SK-N-SH (cell line): ENCODE measurements around the gene GPR183. TPM values are rescaled to one million over a fixed set of nuclear protein-coding genes. Genes with fewer than 3 reads are reported as not detected.

Experiments
- CTCF ChIA-PET: fragments of 300-600, 350-600 bp; formaldehyde crosslinking; extraction: SDS; loops from one replicate; lab custom pipeline; 2021; lab: Yijun Ruan, JAX
- POLR2A ChIA-PET: fragments of 350-600 bp; sonication (Branson Sonifier 250); formaldehyde crosslinking; extraction: SDS; loops from one replicate; lab custom pipeline; 2020; ENCODE audit warnings: antibody characterized with exemption, inconsistent platforms; lab: Yijun Ruan, JAX
- DNase-seq: peaks from one replicate; pipeline ENCODE4 v3.0.0; 2012
- H2AFZ ChIP-seq: fragments of 200-600 bp; sonication (generic); 2 replicates; pipeline ENCODE4 v1.8.1; 2016; ENCODE audit warnings: antibody characterized with exemption, mild to moderate bottlenecking, low read depth
- H3F3A ChIP-seq: fragments of 200-600 bp; sonication (generic); replicated peaks from 2 replicates; pipeline ENCODE3; 2016; ENCODE audit warnings: antibody characterized with exemption, mild to moderate bottlenecking; ENCODE audit not compliant: insufficient read depth
- H3K27ac ChIP-seq, 2 experiments: fragments of 200-500 bp in 1 of 2; fragments of 200-600 bp in 1 of 2; sonication (Bioruptor generic) in 1 of 2; sonication (generic), shearing (Covaris generic) in 1 of 2; 2 replicates each; pipeline versions ENCODE4 v1.5.1 to v1.6.1; 2014 to 2016; ENCODE audit warnings: low read depth in 2 of 2, inconsistent platforms in 1 of 2, low read length in 1 of 2, mild to moderate bottlenecking in 1 of 2, mixed read lengths in 1 of 2
- H3K27me3 ChIP-seq: fragments of 200-600 bp; sonication (generic), shearing (Covaris generic); 2 replicates; pipeline ENCODE4 v1.6.1; 2016; ENCODE audit warnings: mixed run types; ENCODE audit not compliant: insufficient read depth
- H3K36me3 ChIP-seq, 2 experiments: fragments of 200-500 bp in 1 of 2; fragments of 200-600 bp in 1 of 2; sonication (Bioruptor generic) in 1 of 2; sonication (generic) in 1 of 2; replicated peaks in 1 of 2; 2 replicates each; pipeline versions ENCODE3 to v1.5.1; 2014 to 2016; ENCODE audit warnings: low read length in 1 of 2, mild to moderate bottlenecking in 1 of 2; ENCODE audit not compliant: insufficient read depth in 2 of 2, control insufficient read depth in 1 of 2
- H3K4me1 ChIP-seq, 2 experiments: fragments of 200-500 bp in 1 of 2; fragments of 200-600 bp in 1 of 2; sonication (Bioruptor generic) in 1 of 2; sonication (generic), shearing (Covaris generic) in 1 of 2; 2 replicates each; pipeline versions ENCODE4 v1.5.1 to v1.6.1; 2014 to 2016; ENCODE audit warnings: low read depth in 1 of 2, low read length in 1 of 2, mixed run types in 1 of 2; ENCODE audit not compliant: insufficient read depth in 2 of 2, control insufficient read depth in 1 of 2
- H3K4me2 ChIP-seq: fragments of 200-600 bp; sonication (generic), shearing (Covaris generic); 2 replicates; pipeline ENCODE4 v1.6.1; 2017; ENCODE audit warnings: mixed run types
- H3K4me3 ChIP-seq, 2 experiments: fragments of 200-500 bp in 1 of 2; fragments of 200-600 bp in 1 of 2; sonication (Bioruptor generic) in 1 of 2; sonication (generic), shearing (Covaris generic) in 1 of 2; 2 replicates each; pipeline versions ENCODE4 v1.5.1 to v1.8.1; 2014 to 2016; ENCODE audit warnings: low read depth in 2 of 2, inconsistent platforms in 1 of 2, low read length in 1 of 2, mild to moderate bottlenecking in 1 of 2, mixed read lengths in 1 of 2, moderate library complexity in 1 of 2
- H3K79me2 ChIP-seq: fragments of 200-600 bp; sonication (generic); 2 replicates; pipeline ENCODE4 v1.8.1; 2017; ENCODE audit warnings: mild to moderate bottlenecking; ENCODE audit not compliant: insufficient read depth
- H3K9ac ChIP-seq: fragments of 200-600 bp; sonication (generic); 2 replicates; pipeline ENCODE4 v1.6.1; 2017; ENCODE audit warnings: mixed run types
- H3K9me2 ChIP-seq: fragments of 200-600 bp; sonication (generic); 2 replicates; pipeline ENCODE4 v1.6.1; 2017; ENCODE audit warnings: mixed run types
- H3K9me3 ChIP-seq: fragments of 200-600 bp; sonication (generic); 2 replicates; pipeline ENCODE4 v1.6.1; 2017; ENCODE audit warnings: mixed run types, mild to moderate bottlenecking, moderate library complexity
- H4K20me1 ChIP-seq: fragments of 200-600 bp; sonication (generic); 2 replicates; pipeline ENCODE4 v1.6.1; 2017; ENCODE audit warnings: mild to moderate bottlenecking, mixed run types; ENCODE audit not compliant: insufficient read depth
- EZH2phosphoT487 ChIP-seq: fragments of 200-600 bp; sonication (generic); IDR thresholded peaks from 2 replicates; pipeline ENCODE4 v1.6.1; 2017; ENCODE audit warnings: low read depth, mixed run types, mild to moderate bottlenecking, antibody characterized with exemption, moderate library complexity, borderline replicate concordance
- FOSL2 ChIP-seq: IDR thresholded peaks from 2 replicates; pipeline ENCODE4 v1.4.0; 2012; ENCODE audit warnings: low read depth, mild to moderate bottlenecking, moderate library complexity, borderline replicate concordance
- FOXM1 ChIP-seq: IDR thresholded peaks from 2 replicates; pipeline ENCODE4 v1.4.0; 2012; ENCODE audit warnings: low read depth, mild to moderate bottlenecking
- GATA2 ChIP-seq: sonication (generic); formaldehyde crosslinking; IDR thresholded peaks from 2 replicates; pipeline ENCODE4 v1.5.0; 2020; ENCODE audit warnings: mild to moderate bottlenecking, missing genetic modification reagents
- MAX ChIP-seq: IDR thresholded peaks from 2 replicates; pipeline ENCODE4 v1.4.0; 2012; ENCODE audit warnings: low read depth
- NRF1 ChIP-seq: IDR thresholded peaks from 2 replicates; pipeline ENCODE4 v1.6.1; 2012; ENCODE audit warnings: low read depth, mild to moderate bottlenecking, low read length
- RAD21 ChIP-seq: IDR thresholded peaks from 2 replicates; pipeline ENCODE4 v1.6.1; 2012; ENCODE audit warnings: mild to moderate bottlenecking, low read length
- RCOR1 ChIP-seq: fragments of 150-350 bp; IDR thresholded peaks from 2 replicates; pipeline ENCODE4 v1.6.1; 2017; ENCODE audit warnings: antibody characterized with exemption, low read length
- RFX5 ChIP-seq: IDR thresholded peaks from 2 replicates; pipeline ENCODE4 v1.6.1; 2012; ENCODE audit warnings: mild to moderate bottlenecking, improper control_type of control experiment, low read length
- SIN3A ChIP-seq: IDR thresholded peaks from 2 replicates; pipeline ENCODE4 v1.6.1; 2012; ENCODE audit warnings: low read depth, mild to moderate bottlenecking, low read length, moderate library complexity, borderline replicate concordance
- TCF12 ChIP-seq: IDR thresholded peaks from 2 replicates; pipeline ENCODE4 v1.4.0; 2012
- TEAD4 ChIP-seq: IDR thresholded peaks from 2 replicates; pipeline ENCODE4 v1.4.0; 2012; ENCODE audit warnings: mild to moderate bottlenecking, borderline replicate concordance; ENCODE audit not compliant: insufficient read depth
- WGBS: methylation state at CpG from one replicate; pipeline ENCODE4 v1.1.6; 2017; ENCODE audit warnings: low lambda C conversion rate; 5-methylcytosine and 5-hydroxymethylcytosine counted together
- polyA plus RNA-seq, 3 experiments: library from polyadenylated mRNA; depleted of rRNA; stranded (reverse); fragments of >200 nt; gene quantifications; 2 replicates each; pipeline ENCODE4 v1.2.3, GENCODE V29; 2012
- TF ChIP-seq, protein P1 (sequence below): IDR thresholded peaks from 2 replicates; pipeline ENCODE4 v1.4.0; 2012; ENCODE audit warnings: low read depth, borderline replicate concordance

The GPR183 gene
- polyA plus RNA-seq, 1 of the 3 experiments (the other 2 are of a cell fraction), result 0.07 TPM

GRCh38 chr13:99298056-99298455 is 9.1 kb downstream of the GPR183 start:
- ChIA-PET POLR2A (no interaction called here), CTCF (interaction anchor here (0.7 to 2.6 kb wide), 3 partner anchors 29 to 138 kb away, joined by 3 to 9 read pairs (median 5); no protein-coding TSS in a partner anchor)
- Histone ChIP-seq H3K9me2 (no peaks in the 10 kb centered on the region), H4K20me1 (no peaks in the 10 kb centered on the region), H3K79me2 (no peaks in the 10 kb centered on the region), H3K4me1 (peaks cover 5 to 11% of the 10 kb centered on the region in 2 experiments; a peak in 2 of 4 replicates), H3K36me3 (peaks cover 4 to 5% of the 10 kb centered on the region in 2 experiments), H3K9ac (no peak overlapping the region), H3K27me3 (no peaks in the 10 kb centered on the region), H3K4me2 (no peak overlapping the region), H2AFZ (no peak overlapping the region), H3F3A (no peaks in the 10 kb centered on the region), H3K4me3 (no peak overlapping the region), H3K27ac (no peak overlapping the region), H3K9me3 (no peaks in the 10 kb centered on the region)
- TF ChIP-seq TEAD4 (no peak), GATA2 (CRISPR knock-in tag) (no peak), RCOR1 (no peak), EZH2phosphoT487 (no peak), MAX (no peak)
- no peak for DNase-seq
- WGBS, result 95% methylated on average over 2 of the region's 2 CpGs

DNA sequence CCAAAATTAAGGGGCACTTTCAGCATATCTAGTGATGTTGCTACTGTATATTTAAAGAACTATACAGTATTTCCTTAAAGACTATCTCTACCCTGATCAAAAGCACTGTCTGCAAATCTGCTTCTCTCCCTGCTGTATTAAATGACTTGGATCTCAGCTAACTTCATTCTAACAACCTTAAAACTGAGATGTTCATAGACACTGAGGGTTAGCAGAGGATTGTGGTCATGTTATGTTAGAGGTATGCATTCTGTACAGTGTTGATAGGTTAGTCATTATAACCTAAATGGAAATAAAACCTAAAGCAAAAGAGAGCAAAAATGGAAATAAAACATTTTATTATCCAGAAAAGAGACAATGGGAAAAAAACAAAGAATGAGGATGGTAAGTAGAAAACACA is 9.9 kb downstream of the GPR183 start:
- no peak for TF ChIP-seq FOXM1
- no peak for TF ChIP-seq FOSL2
- no peak for TF ChIP-seq NRF1
- no peak for TF ChIP-seq RAD21
- no peak for TF ChIP-seq RFX5
- TF ChIP-seq TCF12, result no peak
- TF ChIP-seq, protein P1, sequence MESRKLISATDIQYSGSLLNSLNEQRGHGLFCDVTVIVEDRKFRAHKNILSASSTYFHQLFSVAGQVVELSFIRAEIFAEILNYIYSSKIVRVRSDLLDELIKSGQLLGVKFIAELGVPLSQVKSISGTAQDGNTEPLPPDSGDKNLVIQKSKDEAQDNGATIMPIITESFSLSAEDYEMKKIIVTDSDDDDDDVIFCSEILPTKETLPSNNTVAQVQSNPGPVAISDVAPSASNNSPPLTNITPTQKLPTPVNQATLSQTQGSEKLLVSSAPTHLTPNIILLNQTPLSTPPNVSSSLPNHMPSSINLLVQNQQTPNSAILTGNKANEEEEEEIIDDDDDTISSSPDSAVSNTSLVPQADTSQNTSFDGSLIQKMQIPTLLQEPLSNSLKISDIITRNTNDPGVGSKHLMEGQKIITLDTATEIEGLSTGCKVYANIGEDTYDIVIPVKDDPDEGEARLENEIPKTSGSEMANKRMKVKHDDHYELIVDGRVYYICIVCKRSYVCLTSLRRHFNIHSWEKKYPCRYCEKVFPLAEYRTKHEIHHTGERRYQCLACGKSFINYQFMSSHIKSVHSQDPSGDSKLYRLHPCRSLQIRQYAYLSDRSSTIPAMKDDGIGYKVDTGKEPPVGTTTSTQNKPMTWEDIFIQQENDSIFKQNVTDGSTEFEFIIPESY, result no peak
- TF ChIP-seq EZH2phosphoT487, result no peak
- no peak for TF ChIP-seq RCOR1
- TF ChIP-seq SIN3A, result no peak
- CTCF ChIA-PET, result interaction anchor here (1.0 to 2.6 kb wide), 4 partner anchors 28 to 139 kb away, joined by 5 to 11 read pairs (median 7); no protein-coding TSS in a partner anchor

More for the DNA sequence above, 9.9 kb downstream of the GPR183 start:
- Histone ChIP-seq H2AFZ (no peak overlapping the region), H3K9me3 (no peaks in the 10 kb centered on the region), H3K4me1 (peaks cover 5 to 11% of the 10 kb centered on the region in 2 experiments; a peak in 2 of 4 replicates), H3F3A (no peaks in the 10 kb centered on the region), H3K9me2 (no peaks in the 10 kb centered on the region), H3K79me2 (no peaks in the 10 kb centered on the region), H3K36me3 (peaks cover 4 to 5% of the 10 kb centered on the region in 2 experiments), H3K9ac (no peak overlapping the region), H3K27ac (no peak overlapping the region), H3K4me3 (no peak overlapping the region), H3K4me2 (no peak overlapping the region), H4K20me1 (no peaks in the 10 kb centered on the region), H3K27me3 (no peaks in the 10 kb centered on the region)
- POLR2A ChIA-PET, result no interaction called here
- DNase-seq, result no peak
